H9 (cell line): ENCODE results near the gene RPS4Y2. TPM values are rescaled to one million over a fixed set of nuclear protein-coding genes. Genes with fewer than 3 reads are reported as not detected.

Source experiments
- DNase-seq: peaks from one replicate; pipeline ENCODE4 v3.0.0-alpha.2; 2017
- H2AFZ ChIP-seq: one replicate; pipeline ENCODE4 v1.6.1; 2013; ENCODE audit warnings: mild to moderate bottlenecking, low read length, control low read depth, moderate library complexity
- H2AK5ac ChIP-seq: 2 replicates; pipeline ENCODE4 v1.6.1; 2013; ENCODE audit warnings: low read length, control low read depth, mixed read lengths; ENCODE audit not compliant: insufficient read length
- H2BK120ac ChIP-seq: one replicate; pipeline ENCODE4 v1.6.1; 2013; ENCODE audit warnings: low read depth, mild to moderate bottlenecking, low read length, control low read depth, inconsistent platforms; ENCODE audit not compliant: poor library complexity, severe bottlenecking
- H2BK12ac ChIP-seq: 2 replicates; pipeline ENCODE4 v1.6.1; 2013; ENCODE audit warnings: low read length, control low read depth, mixed read lengths, low read depth; ENCODE audit not compliant: insufficient read length
- H2BK15ac ChIP-seq: 2 replicates; pipeline ENCODE4 v1.6.1; 2013; ENCODE audit warnings: low read depth, low read length, control low read depth
- H2BK20ac ChIP-seq: one replicate; pipeline ENCODE4 v1.6.1; 2013; ENCODE audit warnings: low read depth, mild to moderate bottlenecking, low read length, control low read depth, inconsistent platforms; ENCODE audit not compliant: poor library complexity, severe bottlenecking
- H2BK5ac ChIP-seq: 2 replicates; pipeline ENCODE4 v1.6.1; 2013; ENCODE audit warnings: low read length, control low read depth, mixed read lengths; ENCODE audit not compliant: insufficient read length
- H3K14ac ChIP-seq: 2 replicates; pipeline ENCODE4 v1.6.1; 2013; ENCODE audit warnings: low read length, control low read depth; ENCODE audit not compliant: insufficient read depth
- H3K18ac ChIP-seq: 2 replicates; pipeline ENCODE4 v1.6.1; 2013; ENCODE audit warnings: low read depth, mild to moderate bottlenecking, mixed read lengths, low read length, control low read depth; ENCODE audit not compliant: insufficient read length
- H3K23ac ChIP-seq: 2 replicates; pipeline ENCODE4 v1.6.1; 2013; ENCODE audit warnings: low read length, control low read depth, mixed read lengths, low read depth; ENCODE audit not compliant: insufficient read length
- H3K23me2 ChIP-seq: 2 replicates; pipeline ENCODE4 v1.6.1; 2013; ENCODE audit warnings: low read depth, mild to moderate bottlenecking, mixed read lengths, low read length, control low read depth; ENCODE audit not compliant: insufficient read length, poor library complexity, severe bottlenecking
- H3K27ac ChIP-seq: 2 replicates; pipeline ENCODE4 v1.5.1; 2013; ENCODE audit warnings: low read length, control low read depth, mixed read lengths, low read depth; ENCODE audit not compliant: insufficient read length
- H3K27me3 ChIP-seq: 2 replicates; pipeline ENCODE4 v1.6.1; 2013; ENCODE audit warnings: low read length, control low read depth, inconsistent platforms; ENCODE audit not compliant: insufficient read depth
- H3K4ac ChIP-seq: 2 replicates; pipeline ENCODE4 v1.6.1; 2013; ENCODE audit warnings: low read depth, mild to moderate bottlenecking, control low read depth, inconsistent platforms, low read length, moderate library complexity
- H3K4me1 ChIP-seq: 2 replicates; pipeline ENCODE4 v1.6.1; 2013; ENCODE audit warnings: low read length, control low read depth, inconsistent platforms; ENCODE audit not compliant: insufficient read depth
- H3K4me2 ChIP-seq: 2 replicates; pipeline ENCODE4 v1.6.1; 2013; ENCODE audit warnings: low read length, control low read depth, mixed read lengths; ENCODE audit not compliant: insufficient read length, insufficient read depth
- H3K56ac ChIP-seq: 2 replicates; pipeline ENCODE4 v1.6.1; 2013; ENCODE audit warnings: low read depth, mild to moderate bottlenecking, mixed read lengths, low read length, control low read depth; ENCODE audit not compliant: insufficient read length
- H3K79me1 ChIP-seq: 2 replicates; pipeline ENCODE4 v1.6.1; 2013; ENCODE audit warnings: low read depth, mild to moderate bottlenecking, moderate library complexity, low read length, control low read depth, inconsistent platforms; ENCODE audit not compliant: insufficient read depth, poor library complexity, severe bottlenecking
- H3K79me2 ChIP-seq: 2 replicates; pipeline ENCODE4 v1.6.1; 2013; ENCODE audit warnings: low read length, control low read depth, inconsistent platforms; ENCODE audit not compliant: insufficient read depth
- H3K9ac ChIP-seq: 2 replicates; pipeline ENCODE4 v1.6.1; 2013; ENCODE audit warnings: low read length, control low read depth, mixed read lengths; ENCODE audit not compliant: insufficient read length; ENCODE audit errors: extremely low read depth
- H3K9me3 ChIP-seq: one replicate; pipeline ENCODE4 v1.6.1; 2013; ENCODE audit warnings: low read depth, low read length, inconsistent platforms; ENCODE audit not compliant: control insufficient read depth
- H3T11ph ChIP-seq: one replicate; pipeline ENCODE4 v1.6.1; 2013; ENCODE audit warnings: mild to moderate bottlenecking, low read length, control low read depth, inconsistent platforms
- H4K20me1 ChIP-seq: one replicate; pipeline ENCODE4 v1.6.1; 2013; ENCODE audit not compliant: control insufficient read depth, insufficient read length, insufficient read depth
- H4K5ac ChIP-seq: 2 replicates; pipeline ENCODE4 v1.6.1; 2013; ENCODE audit warnings: low read depth, mild to moderate bottlenecking, mixed read lengths, low read length, control low read depth; ENCODE audit not compliant: insufficient read length
- H4K8ac ChIP-seq: replicated peaks from 2 replicates; pipeline ENCODE4 v1.6.1; 2013; ENCODE audit warnings: low read length, control low read depth, mixed read lengths, low read depth; ENCODE audit not compliant: insufficient read length
- H4K91ac ChIP-seq: 2 replicates; pipeline ENCODE4 v1.6.1; 2013; ENCODE audit warnings: low read depth, mild to moderate bottlenecking, moderate library complexity, mixed read lengths, low read length, control low read depth; ENCODE audit not compliant: insufficient read length
- H3K27ac Mint-ChIP-seq, 3 experiments: 2 replicates in 2 of 3; 3 replicates in 1 of 3; pipeline ENCODE4 v1.8.0; 2020 to 2021; ENCODE audit warnings: mixed read lengths in 3 of 3, mild to moderate bottlenecking in 1 of 3, moderate library complexity in 1 of 3
- H3K27me3 Mint-ChIP-seq: 2 replicates; pipeline ENCODE4 v1.8.0; 2021; ENCODE audit warnings: low read depth, mild to moderate bottlenecking, moderate library complexity, mixed read lengths
- H3K36me3 Mint-ChIP-seq, 3 experiments: 2 replicates in 2 of 3; 3 replicates in 1 of 3; pipeline ENCODE4 v1.8.0; 2020 to 2021; ENCODE audit warnings: low read depth in 3 of 3, mixed read lengths in 3 of 3; ENCODE audit not compliant: insufficient read depth in 1 of 3
- H3K4me1 Mint-ChIP-seq, 2 experiments: 2 replicates each; pipeline ENCODE4 v1.8.0; 2020; ENCODE audit warnings: mixed read lengths in 2 of 2
- H3K4me3 Mint-ChIP-seq, 2 experiments: 2 replicates in 1 of 2; 3 replicates in 1 of 2; pipeline ENCODE4 v1.8.0; 2020 to 2021; ENCODE audit warnings: mild to moderate bottlenecking in 2 of 2, mixed read lengths in 2 of 2, moderate library complexity in 1 of 2
- H3K9me3 Mint-ChIP-seq, 2 experiments: 2 replicates in 1 of 2; 3 replicates in 1 of 2; pipeline ENCODE4 v1.8.0; 2020; ENCODE audit warnings: mild to moderate bottlenecking in 2 of 2, mixed read lengths in 2 of 2, moderate library complexity in 1 of 2
- CTCF ChIP-seq: fragments of 200-600 bp; sonication (generic); conservative IDR thresholded peaks from 3 replicates; pipeline ENCODE4 v1.8.0; 2021; ENCODE audit warnings: antibody characterized with exemption, mild to moderate bottlenecking
- WGBS: extraction: QIAGEN DNeasy Blood & Tissue Kit; methylation state at CpG from one replicate; pipeline ENCODE4 v1.1.7; 2013; ENCODE audit warnings: missing lambda C conversion rate, low lambda C conversion rate, mixed read lengths; ENCODE audit not compliant: insufficient read length; ENCODE audit errors: extremely low coverage; 5-methylcytosine and 5-hydroxymethylcytosine counted together
- total RNA-seq: library from RNA; stranded (reverse); gene quantifications from 2 replicates; pipeline ENCODE4 v1.2.1, GENCODE V29; 2021

RPS4Y2 gene
- total RNA-seq, 1 experiment from 2014 or later, result not detected

- Histone ChIP-seq H3T11ph (no peak overlapping the region), H3K18ac (no peak overlapping the region), H3K27me3 (no peaks in the 10 kb centered on the region), H2BK5ac (no peak overlapping the region), H3K14ac (no peak overlapping the region), H3K9me3 (no peaks in the 10 kb centered on the region), H2BK20ac (no peak overlapping the region), H2BK12ac (no peak overlapping the region), H3K23me2 (no peaks in the 10 kb centered on the region), H4K91ac (no peak overlapping the region), H3K9ac (no peak overlapping the region), H3K4me1 (no peaks in the 10 kb centered on the region), H4K5ac (no peak overlapping the region), H3K4ac (no peak overlapping the region), H3K79me2 (no peaks in the 10 kb centered on the region), H4K8ac (no peak overlapping the region), H3K27ac (no peak overlapping the region), H2AK5ac (no peak overlapping the region), H4K20me1 (no peaks in the 10 kb centered on the region), H2AFZ (no peak overlapping the region), H3K4me2 (no peak overlapping the region), H3K56ac (no peak overlapping the region), H3K79me1 (no peaks in the 10 kb centered on the region), H2BK120ac (no peak overlapping the region), H3K23ac (no peak overlapping the region), H2BK15ac (no peak overlapping the region)
- no peaks in the 10 kb centered on the region for H3K36me3 Mint-ChIP-seq
- DNase-seq, result no peak
- no peak overlapping the region for H3K4me3 Mint-ChIP-seq
- WGBS, result no CpG with 5 or more reads among the region's 4 CpGs
- no peak for TF ChIP-seq CTCF
- no peaks in the 10 kb centered on the region for H3K27me3 Mint-ChIP-seq
- no peaks in the 10 kb centered on the region for H3K9me3 Mint-ChIP-seq
- no peaks in the 10 kb centered on the region for H3K4me1 Mint-ChIP-seq
- no peak overlapping the region for H3K27ac Mint-ChIP-seq
These were observed 25.5 kb downstream of the RPS4Y2 start for GRCh38 chrY:20781408-20781807.
